ENCODE data around the gene CCNQ.

GRCh38 chrX:153592966-153593688 lies 5.8 kb downstream of the CCNQ start:
- TF ChIP-seq POLR2AphosphoS5 (IDR thresholded peaks at IDR 0.05; ENCODE audit: low read depth, low read length) (no peak), TAF1 (IDR thresholded peaks at IDR 0.05; ENCODE audit: borderline replicate concordance, insufficient read depth, low read length) (no peak), SIN3A (IDR thresholded peaks at IDR 0.05; ENCODE audit: borderline replicate concordance, insufficient read depth, low read length) (no peak)

All from PFSK-1 (cell line).